ENCODE data around the gene BRD4.

BRD4 gene

GRCh38 chr19:15222738-15223648 is 109.3 kb downstream of the BRD4 start:
- peak; percentile 77 for DNase-seq

GRCh38 chr19:15220833-15221232 is 111.5 kb downstream of the BRD4 start:
- no peak for DNase-seq

- no peak for DNase-seq
Measured at GRCh38 chr19:15218501-15218900, 113.8 kb downstream of the BRD4 start.

- DNase-seq: no peak
Measured at GRCh38 chr19:15216363-15216762, 116.0 kb downstream of the BRD4 start.

GRCh38 chr19:15213715-15214381 is 118.5 kb downstream of the BRD4 start:
- DNase-seq: no peak

GRCh38 chr19:15212711-15213110 is 119.6 kb downstream of the BRD4 start:
- no peak for DNase-seq

GRCh38 chr19:15210323-15210781 is 122.0 kb downstream of the BRD4 start:
- DNase-seq: no peak

GRCh38 chr19:15201374-15202023 is 130.8 kb downstream of the BRD4 start:
- no peak for DNase-seq

- no peak for DNase-seq
Measured at GRCh38 chr19:15200553-15201364, 131.6 kb downstream of the BRD4 start, which contains the start of gene NOTCH3. Gene NOTCH3, minus strand, starts transcription at chr19:15200995. Its CDS starts 90 bp downstream, at chr19:15200905.

- no peak for DNase-seq
Measured at GRCh38 chr19:15199661-15200552, 132.4 kb downstream of the BRD4 start.

- no peak for DNase-seq
Measured at GRCh38 chr19:15198951-15199660, 133.2 kb downstream of the BRD4 start.

GRCh38 chr19:15197942-15198341 is 134.4 kb downstream of the BRD4 start:
- DNase-seq: no peak

GRCh38 chr19:15197275-15197941 is 134.9 kb downstream of the BRD4 start:
- DNase-seq: no peak

GRCh38 chr19:15196360-15197005 is 135.9 kb downstream of the BRD4 start:
- DNase-seq: no peak

- DNase-seq: no peak
Measured at GRCh38 chr19:15195371-15196334, 136.7 kb downstream of the BRD4 start.

GRCh38 chr19:15194938-15195337 is 137.4 kb downstream of the BRD4 start:
- no peak for DNase-seq

GRCh38 chr19:15191982-15192381 is 140.4 kb downstream of the BRD4 start:
- DNase-seq: no peak

- no peak for DNase-seq
Measured at GRCh38 chr19:15191514-15191913, 140.8 kb downstream of the BRD4 start.

Measured in stimulated activated naive CD4-positive, alpha-beta T cell treated with Interleukin-2 at 50 U/mL for 16 hours (primary cell).